OCI-LY3 (cell line): ENCODE results near the gene GSAP.

Experiments
- H2AFZ ChIP-seq: fragments of 200-600, 300-600 bp; shearing (Covaris generic); 2 replicates; pipeline ENCODE4 v1.6.0; 2014; ENCODE audit warnings: antibody characterized with exemption, low read depth, low read length
- H3K27ac ChIP-seq: fragments of 200-600, 300-600 bp; sonication (generic); 2 replicates; pipeline ENCODE4 v1.5.1; 2014; ENCODE audit warnings: mild to moderate bottlenecking, low read length, moderate library complexity, mixed read lengths
- H3K27me3 ChIP-seq: fragments of 200-600, 300-600 bp; sonication (generic); 2 replicates; pipeline ENCODE4 v1.6.1; 2014; ENCODE audit warnings: low read depth, low read length, mixed read lengths
- H3K36me3 ChIP-seq: fragments of 200-600, 300-600 bp; sonication (generic); replicated peaks from 2 replicates; pipeline ENCODE3; 2014; ENCODE audit warnings: low read depth, low read length, mixed read lengths
- H3K4me1 ChIP-seq: fragments of 300-600, 200-600 bp; sonication (generic); 2 replicates; pipeline ENCODE4 v1.6.1; 2014; ENCODE audit warnings: low read length, mixed read lengths
- H3K4me2 ChIP-seq: fragments of 200-600, 300-600 bp; sonication (generic); 2 replicates; pipeline ENCODE4 v1.6.1; 2014; ENCODE audit warnings: low read length, mixed read lengths
- H3K4me3 ChIP-seq: fragments of 300-600, 200-600 bp; sonication (generic); 2 replicates; pipeline ENCODE4 v1.5.1; 2014; ENCODE audit warnings: antibody characterized with exemption, mild to moderate bottlenecking, low read length, moderate library complexity
- H3K79me2 ChIP-seq: fragments of 300-600, 200-600 bp; shearing (Covaris generic); 2 replicates; pipeline ENCODE4 v1.6.1; 2014; ENCODE audit warnings: mild to moderate bottlenecking, low read length, mixed read lengths
- H3K9ac ChIP-seq: fragments of 300-600, 200-600 bp; shearing (Covaris generic); 2 replicates; pipeline ENCODE4 v1.6.0; 2014; ENCODE audit warnings: mild to moderate bottlenecking, low read length, moderate library complexity
- H3K9me3 ChIP-seq: fragments of 200-600, 300-600 bp; shearing (Covaris generic); 2 replicates; pipeline ENCODE4 v1.6.1; 2014; ENCODE audit warnings: low read length, mixed read lengths; ENCODE audit not compliant: insufficient read depth
- H4K20me1 ChIP-seq: fragments of 200-600, 300-600 bp; sonication (generic); 2 replicates; pipeline ENCODE4 v1.6.1; 2016; ENCODE audit warnings: low read length, mixed read lengths; ENCODE audit not compliant: insufficient read depth
- EZH2phosphoT487 ChIP-seq: fragments of 200-600 bp; shearing (Covaris generic); IDR thresholded peaks from 2 replicates; pipeline ENCODE4 v1.6.1; 2018; ENCODE audit warnings: antibody characterized with exemption, mixed run types, low read depth
- TF ChIP-seq, protein P1 (sequence below): fragments of 200-600, 300-600 bp; sonication (generic); IDR thresholded peaks from 2 replicates; pipeline ENCODE4 v1.5.1; 2014; ENCODE audit warnings: antibody characterized with exemption, low read length, low read depth

GSAP gene

DNA sequence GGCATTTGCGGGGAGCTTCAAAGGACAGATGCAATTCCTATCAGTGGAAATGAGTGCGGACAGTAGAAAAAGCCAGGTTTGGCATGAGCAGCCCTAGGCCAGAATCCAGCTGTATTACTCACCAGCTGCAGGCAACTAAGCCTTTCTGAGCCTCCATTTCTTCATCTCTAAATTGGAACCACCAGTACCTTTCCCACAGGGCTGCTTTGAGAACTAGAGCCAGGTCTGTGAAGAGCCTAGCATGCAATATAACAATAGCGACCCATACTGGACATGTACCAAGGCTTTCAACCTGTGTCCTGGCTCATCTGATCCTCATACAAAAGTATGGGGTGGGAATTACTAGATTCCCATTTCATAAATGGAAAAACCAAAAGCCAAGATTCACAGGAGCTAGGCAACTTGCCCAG is 101.0 kb downstream of the GSAP start:
- Histone ChIP-seq H3K27me3 (no peaks in the 10 kb centered on the region), H3K4me3 (no peak overlapping the region), H3K79me2 (no peaks in the 10 kb centered on the region), H3K4me2 (no peak overlapping the region), H3K9me3 (no peaks in the 10 kb centered on the region), H2AFZ (no peak overlapping the region), H4K20me1 (no peaks in the 10 kb centered on the region), H3K36me3 (peaks cover 23% of the 10 kb centered on the region), H3K9ac (no peak overlapping the region), H3K27ac (no peak overlapping the region), H3K4me1 (no peaks in the 10 kb centered on the region)
- TF ChIP-seq EZH2phosphoT487, result no peak
- TF ChIP-seq, protein P1, sequence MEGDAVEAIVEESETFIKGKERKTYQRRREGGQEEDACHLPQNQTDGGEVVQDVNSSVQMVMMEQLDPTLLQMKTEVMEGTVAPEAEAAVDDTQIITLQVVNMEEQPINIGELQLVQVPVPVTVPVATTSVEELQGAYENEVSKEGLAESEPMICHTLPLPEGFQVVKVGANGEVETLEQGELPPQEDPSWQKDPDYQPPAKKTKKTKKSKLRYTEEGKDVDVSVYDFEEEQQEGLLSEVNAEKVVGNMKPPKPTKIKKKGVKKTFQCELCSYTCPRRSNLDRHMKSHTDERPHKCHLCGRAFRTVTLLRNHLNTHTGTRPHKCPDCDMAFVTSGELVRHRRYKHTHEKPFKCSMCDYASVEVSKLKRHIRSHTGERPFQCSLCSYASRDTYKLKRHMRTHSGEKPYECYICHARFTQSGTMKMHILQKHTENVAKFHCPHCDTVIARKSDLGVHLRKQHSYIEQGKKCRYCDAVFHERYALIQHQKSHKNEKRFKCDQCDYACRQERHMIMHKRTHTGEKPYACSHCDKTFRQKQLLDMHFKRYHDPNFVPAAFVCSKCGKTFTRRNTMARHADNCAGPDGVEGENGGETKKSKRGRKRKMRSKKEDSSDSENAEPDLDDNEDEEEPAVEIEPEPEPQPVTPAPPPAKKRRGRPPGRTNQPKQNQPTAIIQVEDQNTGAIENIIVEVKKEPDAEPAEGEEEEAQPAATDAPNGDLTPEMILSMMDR, result no peak

DNA sequence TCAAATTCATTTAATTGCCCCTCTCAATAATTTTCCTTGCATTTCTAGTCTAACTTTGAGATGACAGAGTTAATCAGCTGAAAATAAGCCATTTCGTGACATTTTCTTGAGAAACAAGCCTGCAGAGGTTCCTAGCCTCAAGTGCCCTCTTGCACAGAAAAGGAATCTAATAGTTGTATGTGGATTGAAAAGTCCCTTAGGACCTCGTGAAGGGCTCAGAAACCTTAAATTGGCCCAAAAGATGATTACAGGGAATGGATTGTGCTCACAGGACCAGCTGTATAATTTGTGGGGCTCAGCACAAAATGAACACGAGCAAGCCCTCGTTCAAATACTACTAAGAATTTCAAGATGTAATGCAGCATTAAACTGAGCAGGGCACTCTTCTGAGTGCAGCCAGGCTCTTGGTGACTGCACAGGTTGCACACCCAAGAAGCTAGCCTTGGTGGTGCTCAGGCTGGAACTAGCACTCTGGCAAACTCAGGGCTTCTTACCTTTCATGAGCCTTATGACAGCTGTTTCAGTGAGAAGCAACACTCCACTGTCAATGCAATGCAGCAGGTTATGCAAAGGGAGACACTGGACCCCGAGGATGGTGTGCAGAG is 102.2 kb downstream of the GSAP start:
- TF ChIP-seq, protein P1, result no peak
- TF ChIP-seq EZH2phosphoT487, result no peak
- H3K27me3 ChIP-seq, result no peaks in the 10 kb centered on the region
- no peaks in the 10 kb centered on the region for H3K79me2 ChIP-seq
- H3K4me2 ChIP-seq, result no peak overlapping the region
- no peak overlapping the region for H3K9ac ChIP-seq
- H3K4me1 ChIP-seq, result peaks cover 11% of the 10 kb centered on the region
- no peaks in the 10 kb centered on the region for H4K20me1 ChIP-seq
- peaks cover 17% of the 10 kb centered on the region for H3K36me3 ChIP-seq
- H3K27ac ChIP-seq, result no peak overlapping the region
- no peak overlapping the region for H3K4me3 ChIP-seq
- no peaks in the 10 kb centered on the region for H3K9me3 ChIP-seq
- no peak overlapping the region for H2AFZ ChIP-seq

DNA sequence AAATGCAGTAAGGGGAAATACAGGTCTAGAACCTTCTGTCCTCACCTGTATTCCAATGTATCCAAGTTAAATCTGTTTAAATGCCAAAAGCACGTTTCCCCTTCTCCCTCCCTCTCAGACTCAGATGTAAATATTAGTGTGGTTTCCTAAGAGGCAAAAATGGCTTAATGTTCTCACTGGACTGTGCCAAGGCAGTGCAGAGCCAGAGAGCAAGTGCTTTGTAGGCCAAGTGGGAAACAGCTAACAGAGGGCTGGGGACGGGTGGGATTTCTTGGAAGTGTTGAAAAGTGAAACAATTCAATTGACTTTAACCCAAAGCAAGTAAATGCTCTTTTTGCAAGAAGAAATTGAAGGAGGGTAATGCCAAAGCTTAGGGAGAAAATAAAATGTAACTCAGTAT is 103.1 kb downstream of the GSAP start:
- Histone ChIP-seq H3K79me2 (no peaks in the 10 kb centered on the region), H2AFZ (no peak overlapping the region), H3K36me3 (peaks cover 17% of the 10 kb centered on the region), H4K20me1 (no peaks in the 10 kb centered on the region), H3K9ac (no peak overlapping the region), H3K9me3 (no peaks in the 10 kb centered on the region), H3K27me3 (no peaks in the 10 kb centered on the region), H3K4me1 (peaks cover 11% of the 10 kb centered on the region), H3K4me2 (no peak overlapping the region), H3K4me3 (no peak overlapping the region), H3K27ac (no peak overlapping the region)
- no peak for TF ChIP-seq EZH2phosphoT487
- TF ChIP-seq, protein P1, result no peak

DNA sequence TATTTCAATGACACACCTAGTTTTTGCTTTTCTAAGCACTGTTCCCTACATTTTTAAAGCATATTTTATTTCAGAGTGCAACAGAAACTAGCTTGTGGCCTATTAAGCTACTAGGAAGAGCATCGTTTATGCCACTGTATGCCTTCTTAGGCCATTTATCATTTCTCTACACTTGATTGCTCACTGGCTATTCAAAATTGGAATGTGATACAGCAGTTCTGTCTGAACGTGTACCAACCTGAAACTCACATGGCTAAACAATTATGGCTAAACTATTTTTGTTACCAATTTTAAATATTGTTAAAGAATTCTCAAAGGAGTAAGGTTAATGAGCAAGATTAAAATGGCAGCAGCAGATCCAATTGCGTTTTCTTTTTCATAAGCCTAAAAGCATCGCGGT is 105.2 kb downstream of the GSAP start:
- TF ChIP-seq, protein P1, result no peak
- no peak for TF ChIP-seq EZH2phosphoT487
- no peak overlapping the region for H3K4me2 ChIP-seq
- H4K20me1 ChIP-seq, result no peaks in the 10 kb centered on the region
- H3K9me3 ChIP-seq, result no peaks in the 10 kb centered on the region
- no peaks in the 10 kb centered on the region for H3K27me3 ChIP-seq
- peaks cover 11% of the 10 kb centered on the region for H3K4me1 ChIP-seq
- peaks cover 10% of the 10 kb centered on the region for H3K36me3 ChIP-seq
- H3K9ac ChIP-seq, result no peak overlapping the region
- H3K79me2 ChIP-seq, result no peaks in the 10 kb centered on the region
- no peak overlapping the region for H3K4me3 ChIP-seq
- H3K27ac ChIP-seq, result no peak overlapping the region
- no peak overlapping the region for H2AFZ ChIP-seq
